HEK293T (cell line): ENCODE results near the gene SART3.

ENCODE experiments used
- CTCF ChIA-PET: fragments of 350-600 bp; formaldehyde crosslinking; extraction: SDS; loops from one replicate; lab custom pipeline; 2021; ENCODE audit warnings: antibody characterized with exemption, inconsistent platforms; lab: Yijun Ruan, JAX
- POLR2A ChIA-PET: fragments of 350-600 bp; formaldehyde crosslinking; extraction: SDS; loops from one replicate; lab custom pipeline; 2020; ENCODE audit warnings: antibody characterized with exemption, inconsistent platforms; lab: Yijun Ruan, JAX
- DNase-seq: peaks from one replicate; pipeline ENCODE4 v3.0.0; 2012; ENCODE audit warnings: mixed read lengths; ENCODE audit errors: extremely low spot score
- ARNT ChIP-seq: fragments of 450-650 bp; IDR thresholded peaks from 2 replicates; pipeline ENCODE4 v1.6.1; 2017; ENCODE audit warnings: mild to moderate bottlenecking
- BHLHE40 ChIP-seq: fragments of 450-650 bp; IDR thresholded peaks from 2 replicates; pipeline ENCODE4 v1.6.1; 2016; ENCODE audit warnings: mild to moderate bottlenecking, moderate library complexity, borderline replicate concordance
- CTBP1 ChIP-seq: fragments of 450-650 bp; IDR thresholded peaks from 2 replicates; pipeline ENCODE4 v1.6.1; 2016; ENCODE audit warnings: borderline replicate concordance
- ELF4 ChIP-seq: fragments of 450-650 bp; IDR thresholded peaks from 2 replicates; pipeline ENCODE4 v1.6.1; 2017; ENCODE audit warnings: antibody characterized with exemption
- FOXA1 ChIP-seq: fragments of 450-650 bp; IDR thresholded peaks from 2 replicates; pipeline ENCODE4 v1.6.1; 2016; ENCODE audit warnings: mild to moderate bottlenecking
- FOXK2 ChIP-seq: fragments of 450-650 bp; IDR thresholded peaks from 2 replicates; pipeline ENCODE4 v1.6.1; 2016; ENCODE audit warnings: mild to moderate bottlenecking
- FOXM1 ChIP-seq: fragments of 450-650 bp; IDR thresholded peaks from 2 replicates; pipeline ENCODE4 v1.6.1; 2017; ENCODE audit warnings: mild to moderate bottlenecking, borderline replicate concordance
- HDGF ChIP-seq: fragments of 450-650 bp; IDR thresholded peaks from 2 replicates; pipeline ENCODE4 v1.6.1; 2017; ENCODE audit warnings: antibody characterized with exemption, borderline replicate concordance
- L3MBTL2 ChIP-seq: fragments of 450-650 bp; conservative IDR thresholded peaks from 2 replicates; pipeline ENCODE4 v1.6.1; 2016; ENCODE audit warnings: mild to moderate bottlenecking
- LEF1 ChIP-seq: fragments of 450-650 bp; IDR thresholded peaks from 2 replicates; pipeline ENCODE4 v1.6.1; 2017; ENCODE audit warnings: mild to moderate bottlenecking, borderline replicate concordance
- NFRKB ChIP-seq: fragments of 450-650 bp; IDR thresholded peaks from 2 replicates; pipeline ENCODE4 v1.6.1; 2016; ENCODE audit warnings: mild to moderate bottlenecking, moderate library complexity
- SP1 ChIP-seq: fragments of 450-650 bp; IDR thresholded peaks from 2 replicates; pipeline ENCODE4 v1.6.1; 2017
- SUZ12 ChIP-seq: fragments of 450-650 bp; IDR thresholded peaks from 2 replicates; pipeline ENCODE4 v1.6.1; 2016; ENCODE audit warnings: mild to moderate bottlenecking
- TARDBP ChIP-seq: fragments of 450-650 bp; IDR thresholded peaks from 2 replicates; pipeline ENCODE4 v1.6.1; 2016
- ZNF384 ChIP-seq: fragments of 450-650 bp; IDR thresholded peaks from 2 replicates; pipeline ENCODE4 v1.6.1; 2016
- TF ChIP-seq, protein P1 (sequence below): fragments of 450-650 bp; IDR thresholded peaks from 2 replicates; pipeline ENCODE4 v1.6.1; 2016

The SART3 gene

DNA sequence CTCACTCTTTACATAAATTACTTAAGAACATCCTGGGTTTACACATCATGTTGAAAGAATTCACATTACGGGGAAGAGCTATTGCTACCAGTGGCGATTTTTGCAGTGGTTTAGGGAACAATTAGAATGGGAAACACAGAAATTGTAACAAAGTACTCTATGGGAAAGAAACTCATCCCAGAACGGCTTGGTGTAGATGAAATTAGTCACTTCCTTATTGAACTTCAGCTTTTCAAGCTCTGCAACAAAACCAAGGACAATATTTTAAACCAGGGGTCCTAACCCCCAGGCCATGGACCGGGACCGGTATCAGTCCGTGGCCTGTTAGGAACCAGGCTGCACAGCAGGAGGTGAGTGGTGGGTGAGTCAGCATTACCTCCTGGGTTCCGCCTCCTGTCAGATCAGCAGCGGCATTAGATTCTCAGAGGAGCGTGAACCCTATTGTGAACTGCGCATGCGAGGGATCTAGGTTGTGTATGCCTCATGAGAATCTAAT lies 78.2 kb downstream of the SART3 start:
- ChIA-PET POLR2A (no interaction called here), CTCF (no interaction called here)
- DNase-seq, result no peak
- TF ChIP-seq CTBP1 (no peak), NFRKB (no peak), ELF4 (no peak), LEF1 (no peak), SUZ12 (no peak), FOXA1 (no peak), ZNF384 (no peak), SP1 (no peak), FOXM1 (no peak)
- TF ChIP-seq, protein P1, sequence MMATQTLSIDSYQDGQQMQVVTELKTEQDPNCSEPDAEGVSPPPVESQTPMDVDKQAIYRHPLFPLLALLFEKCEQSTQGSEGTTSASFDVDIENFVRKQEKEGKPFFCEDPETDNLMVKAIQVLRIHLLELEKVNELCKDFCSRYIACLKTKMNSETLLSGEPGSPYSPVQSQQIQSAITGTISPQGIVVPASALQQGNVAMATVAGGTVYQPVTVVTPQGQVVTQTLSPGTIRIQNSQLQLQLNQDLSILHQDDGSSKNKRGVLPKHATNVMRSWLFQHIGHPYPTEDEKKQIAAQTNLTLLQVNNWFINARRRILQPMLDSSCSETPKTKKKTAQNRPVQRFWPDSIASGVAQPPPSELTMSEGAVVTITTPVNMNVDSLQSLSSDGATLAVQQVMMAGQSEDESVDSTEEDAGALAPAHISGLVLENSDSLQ, result no peak

DNA sequence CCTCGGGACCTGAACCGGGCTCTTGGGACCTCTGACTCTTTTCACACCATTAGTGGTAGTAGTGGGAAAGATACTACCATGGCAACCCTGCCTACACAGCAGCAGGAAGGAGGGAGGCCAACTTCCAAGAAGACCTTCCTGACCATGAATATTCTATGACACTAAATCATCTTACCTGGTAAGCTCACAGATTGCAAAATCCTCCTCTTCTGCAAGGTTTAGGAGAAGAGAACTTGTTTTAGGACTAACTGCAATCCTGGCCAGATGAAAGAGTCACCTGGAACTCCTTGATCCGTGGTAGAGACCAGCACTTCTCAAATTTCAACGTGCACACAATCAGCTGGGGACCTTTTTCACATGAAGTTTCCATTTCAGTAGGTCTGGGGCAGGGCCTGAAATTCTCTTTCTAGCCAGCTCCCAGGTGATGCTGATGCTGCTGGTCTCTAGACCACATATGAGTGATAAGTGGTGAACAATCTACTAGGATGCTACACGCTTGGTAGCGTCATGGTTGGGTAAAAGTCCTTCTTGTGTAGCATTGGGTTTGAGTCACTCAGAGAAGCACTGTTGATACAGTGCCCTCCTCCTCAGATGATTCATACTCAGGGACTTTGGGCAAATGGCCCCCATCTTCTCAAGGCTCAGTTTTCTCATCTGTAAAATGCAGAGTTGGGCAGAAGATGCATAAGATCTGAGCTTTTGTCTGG lies 81.5 kb downstream of the SART3 start:
- CTCF ChIA-PET, result interaction anchor here (0.6 kb wide), 1 partner anchor 416 kb away, joined by 3 read pairs; no protein-coding TSS in a partner anchor
- POLR2A ChIA-PET, result no interaction called here
- TF ChIP-seq LEF1 (no peak), ELF4 (no peak), FOXA1 (no peak), L3MBTL2 (no peak), FOXM1 (no peak), SP1 (no peak), TARDBP (no peak), ZNF384 (no peak), BHLHE40 (no peak), CTBP1 (no peak)
- no peak for DNase-seq

DNA sequence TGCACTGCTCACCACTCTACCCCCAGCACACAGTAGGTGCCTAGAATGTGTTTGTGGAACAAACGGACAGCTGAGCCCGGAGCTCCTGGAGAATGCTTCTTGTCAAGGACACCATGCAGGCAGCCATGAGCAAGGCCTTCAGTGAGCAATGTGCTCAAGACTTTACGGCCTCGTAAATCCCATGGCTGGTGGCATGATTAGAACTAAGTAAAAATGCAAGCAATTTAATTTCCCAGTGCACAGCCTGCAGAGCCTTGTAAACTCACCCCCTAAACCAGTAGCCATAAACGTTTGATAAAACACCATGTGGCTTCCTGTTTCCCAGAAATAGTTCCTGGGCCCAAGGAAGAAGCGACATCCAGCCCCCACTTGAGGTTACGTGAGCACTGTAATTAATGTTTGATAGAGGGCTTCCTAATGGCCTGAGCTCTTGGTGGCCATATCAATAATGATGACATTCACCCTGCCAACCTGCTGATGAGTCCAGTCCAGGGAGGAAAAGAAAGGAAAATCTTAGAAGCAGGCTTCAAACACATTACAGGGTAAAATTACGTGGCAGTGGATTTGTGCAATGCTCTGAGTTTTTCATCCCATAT lies 82.3 kb downstream of the SART3 start:
- CTCF ChIA-PET, result interaction anchor here (0.6 kb wide), 1 partner anchor 415 kb away, joined by 3 read pairs; no protein-coding TSS in a partner anchor
- TF ChIP-seq, protein P1, result 0 out of 2 replicates have a peak, but pooled peaks have one; percentile 23
- TF ChIP-seq BHLHE40, result no peak
- peak; percentile 25 for DNase-seq
- POLR2A ChIA-PET, result no interaction called here

DNA sequence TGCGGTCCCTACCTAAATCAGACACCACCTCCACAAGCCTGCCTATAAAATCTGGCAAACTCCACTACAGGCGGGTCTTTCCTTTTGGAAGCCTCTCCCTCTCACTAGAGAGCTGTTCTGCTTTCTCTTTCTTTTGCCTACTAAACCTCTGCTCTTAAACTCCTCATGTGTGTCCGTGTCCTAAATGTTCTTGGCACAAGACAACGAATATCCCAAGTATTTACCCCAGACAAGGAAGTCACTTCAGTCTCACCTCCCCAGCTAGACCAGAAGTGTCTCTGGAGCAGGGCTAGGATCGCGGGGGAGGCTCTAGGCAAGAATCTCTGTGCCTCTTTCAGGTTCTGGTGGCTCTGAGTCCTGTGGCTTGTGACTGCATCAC lies 83.1 kb downstream of the SART3 start:
- no peak for DNase-seq
- TF ChIP-seq CTBP1, result no peak
- TF ChIP-seq SUZ12, result no peak
- TF ChIP-seq SP1, result no peak
- TF ChIP-seq ARNT, result no peak
- TF ChIP-seq FOXM1, result no peak
- no peak for TF ChIP-seq BHLHE40
- TF ChIP-seq HDGF, result no peak
- TF ChIP-seq TARDBP, result no peak
- TF ChIP-seq FOXA1, result no peak
- TF ChIP-seq ZNF384, result no peak
- TF ChIP-seq ELF4, result no peak
- TF ChIP-seq, protein P1, result no peak
- TF ChIP-seq NFRKB, result no peak
- ChIA-PET CTCF (no interaction called here), POLR2A (no interaction called here)

DNA sequence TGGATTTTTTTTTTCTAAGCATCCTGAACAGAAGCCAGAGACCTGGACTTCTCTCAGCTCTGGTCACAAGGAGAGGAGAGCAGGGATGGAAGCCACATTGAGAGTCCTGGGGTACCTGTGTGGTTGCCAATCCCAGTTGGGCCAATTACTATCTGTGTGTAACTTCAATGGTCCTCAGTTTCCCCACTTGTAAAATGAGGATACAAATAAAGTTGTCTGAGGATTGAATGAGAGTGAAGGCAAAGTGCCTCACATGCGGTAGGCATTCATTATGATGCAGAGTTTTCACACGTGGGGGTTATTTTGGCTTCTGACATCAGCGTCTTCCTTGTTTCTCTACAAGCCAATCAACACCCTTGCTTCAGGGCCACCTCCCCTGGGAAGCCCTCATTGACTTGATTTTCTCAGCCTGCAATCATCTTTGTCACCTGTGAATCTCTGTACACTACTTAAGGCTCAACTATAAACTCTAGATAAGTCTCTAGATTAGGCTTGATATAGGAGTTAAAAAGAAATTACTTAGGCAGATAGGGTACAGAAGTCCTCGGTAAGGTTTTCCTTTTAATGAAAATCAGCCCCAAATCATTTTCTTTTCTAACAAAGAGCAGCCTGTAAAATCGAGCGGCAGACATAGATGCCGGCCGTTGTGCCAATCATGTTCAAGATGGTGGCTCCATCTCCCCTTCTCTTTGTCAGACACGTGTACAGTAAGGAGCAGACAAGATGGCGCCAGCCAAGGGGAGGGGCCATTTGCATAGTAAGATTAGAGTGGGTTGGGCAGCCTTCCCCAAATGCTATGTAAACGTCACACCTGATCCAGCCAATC lies 83.7 kb downstream of the SART3 start:
- TF ChIP-seq ARNT, result no peak
- no peak for TF ChIP-seq ELF4
- no peak for TF ChIP-seq TARDBP
- no peak for TF ChIP-seq FOXA1
- TF ChIP-seq HDGF, result no peak
- TF ChIP-seq, protein P1, result no peak
- TF ChIP-seq LEF1, result no peak
- no peak for TF ChIP-seq NFRKB
- no peak for TF ChIP-seq SP1
- TF ChIP-seq BHLHE40, result no peak
- no peak for TF ChIP-seq FOXK2
- TF ChIP-seq ZNF384, result no peak
- no peak for TF ChIP-seq SUZ12
- no peak for TF ChIP-seq FOXM1
- no peak for TF ChIP-seq L3MBTL2
- TF ChIP-seq CTBP1, result no peak
- CTCF ChIA-PET, result no interaction called here
- DNase-seq, result no peak
- POLR2A ChIA-PET, result no interaction called here
